GM12878 (cell line): Measurements from ENCODE around the gene SLC11A1. TPM values are rescaled to one million over a fixed set of nuclear protein-coding genes. Genes with fewer than 3 reads are reported as not detected.

Experiments
- ATAC-seq: fragments of 200-7000 bp; cut with Tn5 transposase; 3 replicates; pipeline ENCODE4 v1.9.1; 2020; ENCODE audit warnings: mild to moderate bottlenecking, moderate library complexity
- BruUV-seq: library from RNA; stranded (reverse); fragments of 400-500 nt; replicated peaks from 2 replicates; lab custom pipeline; 2021; lab: Mats Ljungman, UMichigan
- CTCF ChIA-PET: fragments of 300-600 bp; sonication (Branson Sonifier 250); formaldehyde crosslinking; extraction: SDS; loops from one replicate; lab custom pipeline; 2021; ENCODE audit warnings: inconsistent platforms; lab: Yijun Ruan, JAX
- POLR2A ChIA-PET: fragments of 350-600 bp; formaldehyde crosslinking; extraction: SDS; loops from one replicate; lab custom pipeline; 2021; ENCODE audit warnings: inconsistent platforms; lab: Charles Lee
- RAD21 ChIA-PET: fragments of 300-600 bp; sonication (Branson Sonifier 250); formaldehyde crosslinking; loops from one replicate; lab custom pipeline; 2023; ENCODE audit warnings: antibody characterized with exemption; ENCODE audit not compliant: unreplicated experiment; lab: Charles Lee
- SMC1A ChIA-PET: fragments of 300-600 bp; sonication (Branson Sonifier 250); formaldehyde crosslinking; loops from one replicate; lab custom pipeline; 2023; ENCODE audit not compliant: unreplicated experiment, uncharacterized antibody; lab: Charles Lee
- DNase-seq: peaks from one replicate; pipeline ENCODE4 v3.0.0-alpha.2; 2011; ENCODE audit warnings: low read depth, low spot score
- FAIRE-seq: peaks from 3 replicates; lab custom pipeline; 2011; peaks lifted over from hg19 to GRCh38; lab: Jason Lieb, UNC
- H2AFZ ChIP-seq: 2 replicates; pipeline ENCODE4 v1.6.0; 2011; ENCODE audit warnings: low read depth, low read length, control low read depth; ENCODE audit not compliant: control insufficient read depth
- H3K27ac ChIP-seq: 2 replicates; pipeline ENCODE4 v1.5.1; 2011; ENCODE audit warnings: control low read depth; ENCODE audit not compliant: control insufficient read depth, insufficient read depth
- H3K27me3 ChIP-seq, 2 experiments: replicated peaks in 1 of 2; 2 replicates each; pipeline versions ENCODE4 v1.6.0 to v1.6.1; 2011; ENCODE audit warnings: low read length in 1 of 2; ENCODE audit not compliant: control insufficient read depth in 2 of 2, insufficient read depth in 2 of 2
- H3K36me3 ChIP-seq, 2 experiments: 2 replicates each; pipeline ENCODE4 v1.5.1; 2011; ENCODE audit warnings: low read length in 1 of 2; ENCODE audit not compliant: control insufficient read depth in 2 of 2, insufficient read depth in 2 of 2
- H3K4me1 ChIP-seq: 2 replicates; pipeline ENCODE4 v1.6.1; 2011; ENCODE audit warnings: mild to moderate bottlenecking, low read length, moderate library complexity, mixed read lengths; ENCODE audit not compliant: control insufficient read depth, insufficient read depth
- H3K4me2 ChIP-seq: 2 replicates; pipeline ENCODE4 v1.6.0; 2011; ENCODE audit warnings: control low read depth; ENCODE audit not compliant: control insufficient read depth, insufficient read depth
- H3K4me3 ChIP-seq: fragments of 200-600 bp; sonication (generic); 2 replicates; pipeline ENCODE4 v1.5.1; 2016
- H3K79me2 ChIP-seq: 2 replicates; pipeline ENCODE4 v1.6.0; 2011; ENCODE audit warnings: low read length; ENCODE audit not compliant: control insufficient read depth, insufficient read depth
- H3K9ac ChIP-seq: 2 replicates; pipeline ENCODE4 v1.8.0; 2011; ENCODE audit warnings: low read length, control low read depth, mixed read lengths; ENCODE audit not compliant: control insufficient read depth, insufficient read depth
- H3K9me3 ChIP-seq: replicated peaks from 3 replicates; pipeline ENCODE4 v1.5.1; 2011; ENCODE audit warnings: mild to moderate bottlenecking, low read length; ENCODE audit not compliant: control insufficient read depth, insufficient read depth
- H4K20me1 ChIP-seq: 2 replicates; pipeline ENCODE4 v1.6.0; 2011; ENCODE audit not compliant: control insufficient read depth, insufficient read depth
- BMI1 ChIP-seq: fragments of 450-650 bp; IDR thresholded peaks from 2 replicates; pipeline ENCODE4 v1.6.1; 2016; ENCODE audit warnings: mild to moderate bottlenecking, moderate library complexity, borderline replicate concordance
- CBX3 ChIP-seq: fragments of 200-600 bp; sonication (generic); IDR thresholded peaks from 2 replicates; pipeline ENCODE4 v1.6.1; 2016; ENCODE audit warnings: low read depth, borderline replicate concordance
- EZH2 ChIP-seq: IDR thresholded peaks from 2 replicates; pipeline ENCODE4 v1.6.1; 2012; ENCODE audit warnings: low read depth, mild to moderate bottlenecking, control low read depth, inconsistent platforms, low read length, borderline replicate concordance; ENCODE audit not compliant: control insufficient read depth
- HDAC2 ChIP-seq: fragments of 200-600 bp; sonication (generic); IDR thresholded peaks from 2 replicates; pipeline ENCODE4 v1.6.1; 2017
- NFIC ChIP-seq: IDR thresholded peaks from 2 replicates; pipeline ENCODE4 v1.6.1; 2012; ENCODE audit warnings: low read depth, mild to moderate bottlenecking, inconsistent platforms, low read length, moderate library complexity
- NR2C2 ChIP-seq: IDR thresholded peaks from 2 replicates; pipeline ENCODE4 v1.6.1; 2011; ENCODE audit warnings: borderline replicate concordance, low read depth; ENCODE audit not compliant: control insufficient read depth, insufficient read length
- SP1 ChIP-seq: IDR thresholded peaks from one replicate; pipeline ENCODE4 v1.6.1; 2011; ENCODE audit warnings: low read depth, low read length
- SREBF1 ChIP-seq: IDR thresholded peaks from 2 replicates; pipeline ENCODE4 v1.6.1; 2012; ENCODE audit warnings: mild to moderate bottlenecking, low read length
- WGBS: methylation state at CpG from one replicate; pipeline ENCODE4 v1.1.6; 2016; ENCODE audit warnings: low lambda C conversion rate; ENCODE audit not compliant: insufficient replicate concordance, insufficient coverage; ENCODE audit errors: missing lambda C conversion rate; 5-methylcytosine and 5-hydroxymethylcytosine counted together
- in situ Hi-C: fragments of 300-500 bp; cut with MboI; formaldehyde crosslinking; loops from 9 replicates; pipeline ENCODE4 v1.14.3; 2018; ENCODE audit warnings: mixed read lengths
- intact Hi-C: fragments of 100-400 bp; cut with micrococcal nuclease; formaldehyde crosslinking; loops from one replicate; pipeline ENCODE4 v1.14.2; 2022; ENCODE audit not compliant: unreplicated experiment
- polyA plus RNA-seq, 11 experiments: library from polyadenylated mRNA; depleted of rRNA in 4 of 11; unstranded in 6 of 11; stranded (reverse) in 5 of 11; fragments of >200 nt; fragmentation: Nextera tagmentation in 4 of 11; fragmentation: Illumina TruSeq in 1 of 11; extraction: Ambion mirVana in 4 of 11; extraction: Trizol in 1 of 11; gene quantifications; 1 replicate in 1 of 11; 2 replicates in 10 of 11; pipeline versions ENCODE4 v1.2.1 to v1.2.3, GENCODE V29; 2011 to 2016; ENCODE audit warnings: inconsistent platforms in 2 of 11, missing spikeins in 2 of 11, low read depth in 1 of 11
- total RNA-seq, 4 experiments: library from RNA; depleted of rRNA in 3 of 4; stranded (reverse); fragments of >200 nt in 3 of 4; fragmentation: Illumina TruSeq in 1 of 4; extraction: Trizol in 1 of 4; gene quantifications; 2 replicates each; pipeline versions ENCODE4 v1.2.1 to v1.2.3, GENCODE V29; 2013 to 2021
- TF ChIP-seq, protein P1 (sequence below): IDR thresholded peaks from 2 replicates; pipeline ENCODE4 v1.6.1; 2011; ENCODE audit warnings: borderline replicate concordance, low read depth, mild to moderate bottlenecking, moderate library complexity, low read length; ENCODE audit not compliant: insufficient read depth, poor library complexity, severe bottlenecking

SLC11A1 gene
- total and polyA plus RNA-seq, 10 of the 15 experiments (the other 5 are each of a cell fraction or from before 2014, with no cell fraction given): 0.03 to 0.38 (median 0.12) TPM

DNA sequence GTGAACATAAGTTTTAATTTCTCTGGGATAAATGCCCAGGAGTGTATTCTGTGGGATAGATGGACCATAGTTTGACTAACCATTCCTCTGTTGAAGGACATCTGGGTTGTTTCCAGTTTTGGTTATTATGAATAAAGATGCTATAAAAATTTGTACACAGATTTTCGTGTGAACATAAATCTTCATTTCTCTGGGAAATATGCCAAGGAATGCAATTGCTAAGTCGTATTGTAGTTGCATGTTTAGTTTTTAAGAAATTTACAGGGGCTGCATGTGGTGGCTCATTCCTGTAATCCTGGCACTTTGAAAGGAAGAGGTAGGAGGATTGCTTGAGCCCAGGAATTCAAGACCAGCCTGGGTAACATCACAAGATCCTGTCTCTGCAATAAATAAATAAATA, 6.9 kb upstream of the SLC11A1 start:
- no peak overlapping the region for H3K4me2 ChIP-seq
- ChIA-PET SMC1A (no interaction called here), POLR2A (no interaction called here), RAD21 (no interaction called here), CTCF (no interaction called here)
- in situ Hi-C loops (loop anchor here (25.0 kb wide), 1 partner anchor 88 kb away; the partner anchor contains the start of gene TMBIM1), intact Hi-C loops (no loop called here)
- no peaks in the 10 kb centered on the region for H3K4me1 ChIP-seq
- no peaks in the 10 kb centered on the region for H3K27me3 ChIP-seq
- no peaks in the 10 kb centered on the region for H3K9me3 ChIP-seq
- no peaks in the 10 kb centered on the region for H4K20me1 ChIP-seq
- H2AFZ ChIP-seq: no peak overlapping the region
- no TSS peak for BruUV-seq
- WGBS: 17% methylated on average over 2 of the region's 2 CpGs
- H3K4me3 ChIP-seq: no peak overlapping the region
- ATAC-seq: no peak
- FAIRE-seq: no peak
- no peak for TF ChIP-seq EZH2
- no peak for TF ChIP-seq NFIC
- TF ChIP-seq CBX3: no peak
- TF ChIP-seq SP1: no peak
- TF ChIP-seq, protein P1, sequence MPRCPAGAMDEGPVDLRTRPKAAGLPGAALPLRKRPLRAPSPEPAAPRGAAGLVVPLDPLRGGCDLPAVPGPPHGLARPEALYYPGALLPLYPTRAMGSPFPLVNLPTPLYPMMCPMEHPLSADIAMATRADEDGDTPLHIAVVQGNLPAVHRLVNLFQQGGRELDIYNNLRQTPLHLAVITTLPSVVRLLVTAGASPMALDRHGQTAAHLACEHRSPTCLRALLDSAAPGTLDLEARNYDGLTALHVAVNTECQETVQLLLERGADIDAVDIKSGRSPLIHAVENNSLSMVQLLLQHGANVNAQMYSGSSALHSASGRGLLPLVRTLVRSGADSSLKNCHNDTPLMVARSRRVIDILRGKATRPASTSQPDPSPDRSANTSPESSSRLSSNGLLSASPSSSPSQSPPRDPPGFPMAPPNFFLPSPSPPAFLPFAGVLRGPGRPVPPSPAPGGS: no peak
- TF ChIP-seq NR2C2: no peak
- TF ChIP-seq HDAC2: no peak
- TF ChIP-seq SREBF1: no peak
- TF ChIP-seq BMI1: no peak
- H3K36me3 ChIP-seq: no peaks in the 10 kb centered on the region
- H3K27ac ChIP-seq: no peak overlapping the region
- no peak overlapping the region for H3K9ac ChIP-seq
- DNase-seq: no peak
- no peaks in the 10 kb centered on the region for H3K79me2 ChIP-seq
